ENCODE results near the gene FCN1. TPM values are rescaled to one million over a fixed set of nuclear protein-coding genes. Genes with fewer than 3 reads are reported as not detected.
"Not testable (repeated sequence)": the region's sequence is repeated elsewhere in the genome, so short reads cannot be mapped to it uniquely, and the experiment has no call there.

FCN1 gene
- total RNA-seq, 1 donor from 2014 or later = 2.9 TPM

DNA sequence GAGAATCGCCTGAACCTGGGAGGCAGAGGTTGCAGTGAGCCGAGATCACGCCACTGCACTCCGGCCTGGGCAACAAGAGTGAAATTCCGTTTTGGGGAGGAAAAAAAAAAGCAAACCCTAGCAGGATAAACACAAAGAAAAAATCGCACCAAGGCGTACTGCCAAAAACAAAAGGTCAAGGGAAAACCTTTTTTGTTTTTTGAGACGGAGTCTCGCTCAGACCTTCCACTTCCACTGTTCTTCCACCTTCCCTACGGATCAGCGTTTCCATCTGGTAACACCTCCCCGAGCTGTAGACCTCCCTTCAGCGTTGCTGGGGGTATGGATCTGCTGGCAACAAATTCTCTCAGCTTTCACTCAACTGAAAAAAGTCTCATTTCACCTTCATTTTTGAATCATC, 57.2 kb downstream of the FCN1 start:
- Histone ChIP-seq H3K27ac (replicated peaks) (no peak overlapping the region), H3K4me3 (no peak overlapping the region), H3K4me1 (peaks cover 14% of the 10 kb centered on the region), H3K36me3 (no peaks in the 10 kb centered on the region), H3K27me3 (ENCODE audit: low read depth) (peaks cover 13% of the 10 kb centered on the region), H3K9me3 (replicated peaks) (peaks cover 12% of the 10 kb centered on the region)
- intact Hi-C loops (cut with micrococcal nuclease) = no loop called here
- TF ChIP-seq, protein P1, sequence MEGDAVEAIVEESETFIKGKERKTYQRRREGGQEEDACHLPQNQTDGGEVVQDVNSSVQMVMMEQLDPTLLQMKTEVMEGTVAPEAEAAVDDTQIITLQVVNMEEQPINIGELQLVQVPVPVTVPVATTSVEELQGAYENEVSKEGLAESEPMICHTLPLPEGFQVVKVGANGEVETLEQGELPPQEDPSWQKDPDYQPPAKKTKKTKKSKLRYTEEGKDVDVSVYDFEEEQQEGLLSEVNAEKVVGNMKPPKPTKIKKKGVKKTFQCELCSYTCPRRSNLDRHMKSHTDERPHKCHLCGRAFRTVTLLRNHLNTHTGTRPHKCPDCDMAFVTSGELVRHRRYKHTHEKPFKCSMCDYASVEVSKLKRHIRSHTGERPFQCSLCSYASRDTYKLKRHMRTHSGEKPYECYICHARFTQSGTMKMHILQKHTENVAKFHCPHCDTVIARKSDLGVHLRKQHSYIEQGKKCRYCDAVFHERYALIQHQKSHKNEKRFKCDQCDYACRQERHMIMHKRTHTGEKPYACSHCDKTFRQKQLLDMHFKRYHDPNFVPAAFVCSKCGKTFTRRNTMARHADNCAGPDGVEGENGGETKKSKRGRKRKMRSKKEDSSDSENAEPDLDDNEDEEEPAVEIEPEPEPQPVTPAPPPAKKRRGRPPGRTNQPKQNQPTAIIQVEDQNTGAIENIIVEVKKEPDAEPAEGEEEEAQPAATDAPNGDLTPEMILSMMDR (IDR thresholded peaks at IDR 0.05; ENCODE audit: borderline replicate concordance) = no peak
- DNase-seq = no peak

DNA sequence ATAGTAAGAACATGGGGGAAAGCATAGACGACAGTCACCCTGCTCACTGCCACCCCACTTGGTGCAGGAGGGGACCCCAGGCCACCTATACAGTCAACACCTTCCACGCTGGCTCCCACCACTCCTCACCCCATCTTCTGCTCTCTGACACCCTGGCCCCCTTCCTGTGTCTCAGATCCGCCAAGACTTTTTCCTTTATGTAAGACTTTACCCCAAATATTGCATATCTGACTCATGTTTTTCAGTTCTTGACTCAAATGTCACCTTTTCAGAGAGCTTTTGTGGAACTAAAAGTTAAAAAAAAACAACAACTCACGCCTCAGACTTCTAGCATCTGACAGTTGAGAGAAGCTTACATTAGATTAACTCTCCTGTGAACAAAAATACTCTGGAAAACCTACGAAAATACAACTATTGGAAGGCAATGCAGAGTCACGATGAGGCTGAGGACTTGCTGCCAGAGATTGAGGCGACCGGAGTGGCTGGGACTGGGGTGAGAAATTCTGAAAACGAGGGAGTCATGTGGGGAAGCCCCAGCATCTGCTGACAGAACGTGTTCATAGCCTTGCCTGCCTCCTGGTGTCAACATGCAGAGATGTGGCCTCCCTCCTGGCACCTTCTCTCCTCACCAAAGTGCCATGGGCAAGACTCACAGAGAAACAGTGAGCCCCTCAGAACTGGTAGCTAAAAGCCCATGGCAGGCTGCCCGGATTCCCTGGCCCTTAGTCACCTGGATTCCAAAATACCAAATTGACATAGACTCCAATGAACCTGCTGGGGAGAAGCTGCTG, 59.5 kb downstream of the FCN1 start:
- intact Hi-C loops (cut with micrococcal nuclease) = no loop called here
- TF ChIP-seq, protein P1 (IDR thresholded peaks at IDR 0.05; ENCODE audit: borderline replicate concordance) = no peak
- peaks cover 33% of the 10 kb centered on the region for H3K27me3 ChIP-seq (ENCODE audit: low read depth)
- H3K9me3 ChIP-seq (replicated peaks) = peaks cover 12% of the 10 kb centered on the region
- H3K4me1 ChIP-seq = no peaks in the 10 kb centered on the region
- no peaks in the 10 kb centered on the region for H3K36me3 ChIP-seq
- no peak overlapping the region for H3K27ac ChIP-seq (replicated peaks)
- no peak overlapping the region for H3K4me3 ChIP-seq
- no peak for DNase-seq

DNA sequence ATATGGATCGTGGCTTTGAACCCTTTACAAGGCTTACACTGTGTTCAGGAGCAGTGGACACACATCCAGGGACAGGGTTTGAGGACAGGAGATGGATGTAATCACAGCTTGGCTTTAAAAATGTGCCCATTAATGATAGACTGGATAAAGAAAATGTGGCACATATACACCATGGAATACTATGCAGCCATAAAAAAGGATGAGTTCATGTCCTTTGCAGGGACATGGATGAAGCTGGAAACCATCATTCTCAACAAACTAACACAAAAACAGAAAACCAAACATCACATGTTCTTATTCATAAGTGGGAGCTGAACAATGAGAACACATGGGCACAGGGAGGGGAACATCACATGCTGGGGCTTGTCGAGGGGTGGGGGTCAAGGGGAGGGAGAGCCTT, 60.3 kb downstream of the FCN1 start:
- H3K4me3 ChIP-seq; DNase-seq; H3K27ac ChIP-seq (replicated peaks); H3K4me1 ChIP-seq; H3K36me3 ChIP-seq; intact Hi-C loops (cut with micrococcal nuclease): not testable (repeated sequence)
- Histone ChIP-seq H3K27me3 (ENCODE audit: low read depth) (peaks cover 39% of the 10 kb centered on the region), H3K9me3 (replicated peaks) (peaks cover 12% of the 10 kb centered on the region)

DNA sequence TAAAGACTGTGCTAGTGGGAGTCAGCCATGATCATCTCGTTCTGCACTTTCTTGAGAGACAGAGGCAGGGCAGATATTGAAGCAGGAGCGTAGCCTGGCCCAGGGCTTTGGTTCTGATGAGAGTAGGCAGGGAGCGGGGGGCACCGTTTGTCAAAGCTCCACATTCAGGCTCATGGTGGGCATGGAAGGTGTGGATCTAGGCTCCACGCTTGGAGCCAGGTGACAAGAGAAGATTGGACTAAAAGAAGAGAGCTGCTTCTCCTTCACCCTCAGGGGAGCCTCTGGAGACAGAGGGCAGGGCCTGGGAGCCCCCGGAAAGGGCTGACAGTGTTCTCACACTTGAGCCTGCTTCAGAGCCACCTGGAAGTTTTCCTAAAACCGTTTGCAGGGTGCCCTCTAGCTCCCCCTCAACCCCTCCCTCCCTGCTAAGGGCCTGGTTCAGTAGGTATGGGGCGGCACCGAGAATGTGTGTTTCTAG, 61.8 kb downstream of the FCN1 start:
- no peak overlapping the region for H3K4me3 ChIP-seq

More for the DNA sequence above, 61.8 kb downstream of the FCN1 start:
- no peak overlapping the region for H3K27ac ChIP-seq (replicated peaks)
- TF ChIP-seq, protein P1 (IDR thresholded peaks at IDR 0.05; ENCODE audit: borderline replicate concordance) = no peak
- peaks cover 6% of the 10 kb centered on the region for H3K9me3 ChIP-seq (replicated peaks)
- H3K27me3 ChIP-seq (ENCODE audit: low read depth) = peaks cover 39% of the 10 kb centered on the region
- DNase-seq = no peak
- no peaks in the 10 kb centered on the region for H3K4me1 ChIP-seq
- intact Hi-C loops (cut with micrococcal nuclease) = no loop called here
- H3K36me3 ChIP-seq = no peaks in the 10 kb centered on the region

Other genes with a start within 250 kb of the FCN1 start
- not detected for gene FCN2, start 37.1 kb downstream of the FCN1 start, total RNA-seq
- gene OLFM1, start 169.8 kb upstream of the FCN1 start, total RNA-seq = 10.0 TPM

Data from left ventricle myocardium inferior (tissue), 1 donor.